GM12891 (cell line): ENCODE results near the gene CFC1. TPM values are rescaled to one million over a fixed set of nuclear protein-coding genes. Genes with fewer than 3 reads are reported as not detected.
"Not testable (repeated sequence)": the region's sequence is repeated elsewhere in the genome, so short reads cannot be mapped to it uniquely, and the experiment has no call there.

Experiments used
- DNase-seq: peaks from one replicate; pipeline ENCODE4 v3.0.0; 2011; ENCODE audit warnings: low spot score; ENCODE audit not compliant: insufficient read length
- FAIRE-seq: peaks from 2 replicates; lab custom pipeline; 2011; peaks lifted over from hg19 to GRCh38; lab: Jason Lieb, UNC
- polyA plus RNA-seq: library from polyadenylated mRNA; unstranded; fragments of >200 nt; gene quantifications from one replicate; pipeline ENCODE4 v1.2.1, GENCODE V29; 2012; ENCODE audit warnings: low read depth, missing spikeins, inconsistent platforms; ENCODE audit not compliant: missing spikeins

CFC1 gene
- polyA plus RNA-seq = not detected

DNA sequence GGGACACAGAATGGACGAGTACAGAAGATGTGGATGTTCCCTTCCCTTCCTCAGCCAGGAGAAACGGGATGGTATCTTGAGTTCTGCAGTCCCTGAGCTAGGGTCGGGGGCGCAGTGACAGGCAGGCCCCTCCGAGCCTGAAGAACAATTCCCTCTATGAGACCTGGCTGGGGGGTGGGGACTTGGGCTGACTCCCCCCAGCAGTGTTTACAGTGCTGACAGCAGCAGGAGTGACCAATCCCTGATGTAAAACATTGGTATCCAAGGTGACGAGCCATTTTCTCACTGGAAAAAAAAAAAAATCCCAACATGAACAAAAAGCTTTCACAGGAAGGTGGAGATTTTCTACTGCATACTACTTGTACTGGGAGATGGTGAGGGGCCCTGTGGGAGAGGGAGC lies at the start of gene CFC1:
Gene CFC1 (minus strand): TSS at position 183 of the 400 bp plus-strand sequence. CDS start 288 bp downstream, outside the sequence.
- not testable (repeated sequence) for FAIRE-seq, DNase-seq

DNA sequence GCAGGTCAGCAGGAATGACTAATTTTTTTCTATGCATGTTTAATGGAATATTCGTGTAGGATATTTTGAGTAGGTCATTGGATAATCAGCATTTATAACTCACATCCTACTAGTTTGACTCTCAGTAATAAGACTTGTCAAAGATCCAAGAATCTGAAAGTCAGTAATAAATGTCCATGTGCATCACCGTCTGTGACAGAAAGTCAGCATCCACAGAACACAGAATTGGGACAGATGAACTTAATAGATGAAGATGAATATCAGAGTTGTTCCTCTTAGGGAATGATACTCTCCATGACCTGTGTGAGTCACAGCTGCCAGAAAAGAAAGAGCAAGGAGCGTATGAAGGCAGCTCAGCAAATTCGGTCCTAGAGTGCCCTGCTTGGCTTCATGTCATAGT lies 42.3 kb upstream of the CFC1 start:
- not testable (repeated sequence) for DNase-seq, FAIRE-seq

DNA sequence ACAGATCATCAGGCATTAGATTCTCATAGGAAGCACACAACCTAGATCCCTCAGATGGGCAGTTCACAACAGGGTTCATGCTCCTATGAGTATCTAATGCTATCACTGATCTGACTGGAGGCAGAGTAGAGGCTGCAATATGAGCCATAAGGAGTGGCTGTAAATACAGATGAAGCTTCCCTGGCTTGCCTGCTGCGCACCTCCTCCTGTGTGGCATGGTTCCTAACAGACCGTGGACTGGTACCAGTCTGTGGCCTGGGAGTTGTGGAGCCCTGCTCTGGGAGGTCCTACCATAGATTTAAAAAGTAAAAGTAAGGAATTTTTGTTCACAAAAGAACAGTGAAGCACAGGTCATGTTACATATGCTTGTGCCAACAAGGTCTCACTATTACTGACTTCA lies 39.6 kb upstream of the CFC1 start:
- FAIRE-seq, DNase-seq: not testable (repeated sequence)

DNA sequence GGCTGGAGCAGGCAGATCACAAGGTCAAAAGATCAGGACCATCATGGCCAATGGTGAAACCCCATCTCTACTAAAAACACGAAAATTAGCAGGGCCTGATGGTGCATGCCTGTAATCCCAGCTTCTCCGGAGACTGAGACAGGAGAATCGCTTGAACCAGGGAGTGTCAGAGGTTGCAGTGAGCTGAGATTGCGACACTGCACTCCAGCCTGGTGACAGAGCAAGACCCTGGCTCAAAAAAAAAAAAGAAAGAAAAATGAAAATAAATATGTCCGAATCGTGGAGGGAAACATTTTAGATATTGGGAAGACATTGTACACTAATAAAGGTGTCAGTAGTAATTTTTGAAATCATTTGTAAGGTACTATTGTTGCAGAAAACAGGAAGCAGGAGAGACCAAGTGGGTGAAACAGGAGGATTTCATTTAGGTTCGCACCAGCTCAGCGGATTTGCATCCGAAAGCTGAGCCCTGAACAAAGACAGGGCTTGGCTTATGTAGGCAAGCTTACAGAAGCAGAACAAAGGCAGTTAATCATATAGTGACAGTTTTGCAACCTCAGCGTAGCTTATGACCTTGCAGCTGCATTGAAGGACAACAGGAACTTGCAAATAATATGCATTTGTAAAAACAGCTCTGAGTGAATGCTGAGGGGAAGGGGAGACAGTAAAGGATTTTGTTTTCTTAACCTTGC lies 29.6 kb upstream of the CFC1 start:
- not testable (repeated sequence) for FAIRE-seq

DNA sequence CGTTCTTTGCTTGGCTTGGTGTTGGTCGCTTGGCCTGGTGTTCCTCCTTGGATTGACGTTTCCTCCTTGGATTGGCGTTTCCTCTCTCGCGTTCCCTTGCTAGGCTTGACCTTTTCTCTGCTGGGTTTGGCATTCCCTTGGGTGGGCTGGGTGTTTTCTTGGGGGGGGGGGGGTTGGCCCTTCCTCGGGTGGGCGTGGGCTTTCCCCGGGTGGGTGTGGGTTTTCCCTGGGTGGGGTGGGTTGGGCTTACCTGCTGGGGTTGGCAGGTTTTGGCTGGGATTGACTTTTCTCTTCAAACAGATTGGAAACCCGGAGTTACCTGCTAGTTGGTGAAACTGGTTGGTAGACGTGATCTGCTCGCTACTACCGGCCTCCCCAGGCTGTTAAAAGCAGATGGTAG lies 11.8 kb upstream of the CFC1 start, which contains the start of gene POTEJ:
Gene POTEJ (plus strand): TSS at position 301 of the 400 bp plus-strand sequence. CDS start 93 bp downstream, at position 394.
- not testable (repeated sequence) for DNase-seq, FAIRE-seq

More for the DNA sequence above, 29.6 kb upstream of the CFC1 start:
- not testable (repeated sequence) for DNase-seq

DNA sequence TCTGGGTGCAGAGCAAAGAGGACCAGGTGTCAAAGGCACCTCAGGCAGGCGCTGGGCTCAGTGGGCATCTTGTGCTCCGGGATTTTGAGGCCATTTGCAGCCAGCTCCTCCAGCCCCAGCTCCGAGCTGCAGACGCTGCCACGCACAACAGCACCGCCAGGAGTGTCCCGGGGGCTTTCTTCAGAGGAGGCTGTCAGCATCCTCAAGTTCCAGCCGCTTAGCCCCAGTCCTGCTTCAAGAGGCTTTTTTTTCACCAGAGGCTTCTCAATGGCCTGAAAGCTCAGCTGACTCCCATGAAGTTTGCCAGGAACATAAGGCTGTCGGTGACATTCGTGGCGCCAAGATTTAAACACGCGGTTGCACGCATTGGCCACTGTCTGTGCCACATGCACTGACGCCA lies 11.1 kb upstream of the CFC1 start:
- FAIRE-seq, DNase-seq: not testable (repeated sequence)

DNA sequence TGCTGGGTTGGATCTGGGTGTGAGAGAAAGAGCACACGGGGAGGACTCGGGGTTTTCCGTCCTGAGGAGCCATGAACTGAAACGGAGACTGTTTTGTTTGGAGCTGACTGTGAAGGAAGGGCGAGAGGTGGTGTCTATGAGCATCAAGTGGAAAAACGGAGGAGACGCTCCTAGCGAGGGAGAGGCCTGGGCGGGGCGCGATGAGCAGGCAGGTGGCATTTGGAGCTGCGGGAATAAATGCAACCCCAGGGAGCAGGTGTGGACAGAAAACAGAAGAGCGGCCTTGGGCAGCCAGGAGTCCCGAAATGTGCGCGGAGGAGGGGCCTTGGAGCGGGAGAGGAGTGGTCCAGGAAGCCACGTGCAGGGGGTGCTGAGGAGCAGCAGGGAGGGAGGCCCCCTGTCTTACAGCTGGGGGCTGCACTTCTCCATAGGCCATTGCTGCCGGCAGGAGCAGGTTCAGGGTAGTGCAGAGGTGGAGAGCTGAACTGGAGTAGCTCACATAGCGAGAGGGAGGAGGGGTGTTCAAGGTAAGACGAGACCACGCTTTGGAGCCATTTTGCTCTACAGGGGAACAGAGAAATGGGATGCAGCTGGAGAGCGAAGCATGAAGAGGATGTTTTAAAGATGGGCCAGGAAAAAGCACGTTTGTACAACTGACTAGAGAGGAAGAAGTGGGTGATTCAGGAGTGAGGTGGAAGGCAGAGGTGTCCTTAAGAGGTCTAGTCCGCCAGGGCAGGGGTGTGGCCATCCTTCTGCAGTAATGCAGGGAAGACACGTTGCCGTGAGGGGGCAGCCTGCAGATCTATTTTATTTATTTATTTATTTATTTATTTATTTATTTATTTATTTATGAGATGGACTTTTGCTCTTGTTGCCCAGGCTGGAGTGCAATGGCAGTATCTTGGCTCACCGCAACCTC lies 9.9 kb upstream of the CFC1 start:
- FAIRE-seq, DNase-seq: not testable (repeated sequence)

DNA sequence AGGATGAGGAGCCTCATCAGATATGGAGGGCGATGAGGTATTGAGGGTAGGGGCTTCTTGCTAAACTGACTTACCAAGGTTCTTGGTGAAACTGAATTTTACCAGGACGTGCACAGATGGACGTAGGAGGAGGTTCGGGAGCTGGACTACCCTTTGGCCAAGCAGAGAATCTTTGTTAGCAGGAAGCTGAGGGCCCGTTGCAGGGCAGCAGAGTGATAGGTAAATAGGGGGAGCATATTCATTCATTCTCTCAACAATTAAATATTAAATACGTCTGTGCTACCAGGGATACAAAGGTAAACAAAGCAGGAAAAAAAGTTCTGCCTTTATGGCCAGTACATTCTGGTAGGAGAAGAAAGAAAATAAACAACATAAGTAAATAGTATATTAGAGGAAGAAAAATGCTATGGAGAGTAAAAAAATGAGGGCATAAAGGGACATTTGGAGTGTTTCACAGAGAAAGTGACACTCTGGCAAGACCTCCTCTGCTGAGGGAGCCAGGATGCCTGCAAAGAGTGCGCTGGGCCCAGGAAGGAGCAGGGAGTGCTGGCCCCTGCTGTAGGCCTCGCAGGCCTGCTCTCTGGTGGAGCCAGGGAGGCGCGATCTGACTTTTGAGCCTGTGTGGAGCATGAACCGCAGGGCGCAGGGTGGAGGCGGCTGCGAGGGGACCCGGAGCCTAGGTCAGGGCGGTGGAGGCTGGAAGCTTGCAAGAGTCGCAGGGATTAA lies 9.1 kb upstream of the CFC1 start:
- not testable (repeated sequence) for FAIRE-seq, DNase-seq

DNA sequence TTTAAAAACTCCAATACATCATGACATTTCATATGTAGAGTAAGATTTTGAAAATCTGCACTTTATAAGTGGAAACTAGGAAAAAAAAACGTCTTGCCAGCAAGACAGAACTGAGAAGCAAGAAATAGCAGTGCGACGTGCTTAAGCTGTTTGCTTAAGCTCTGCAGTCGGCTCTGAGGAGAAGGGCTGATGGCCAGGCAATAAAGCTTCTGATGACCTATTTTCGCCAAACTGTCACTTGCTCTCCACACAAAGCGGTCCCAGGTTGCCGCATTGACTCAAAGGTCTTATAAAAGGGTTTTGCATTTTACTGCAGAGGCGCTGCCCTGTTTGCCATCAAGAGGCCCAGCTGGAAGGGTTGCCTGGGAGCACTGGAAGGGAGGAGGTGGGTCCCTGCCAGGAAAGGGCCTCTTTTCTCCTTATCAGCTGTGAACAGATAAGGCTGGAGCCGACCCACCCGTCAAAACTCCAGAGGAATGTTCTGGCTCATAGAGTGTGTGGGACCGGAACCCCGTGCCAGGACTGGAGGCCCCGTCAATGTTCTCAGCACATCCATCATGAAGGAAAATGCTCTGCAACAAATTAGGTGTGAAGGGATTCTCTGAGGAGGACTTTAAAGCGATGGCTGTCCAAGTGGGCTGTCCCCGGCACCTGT lies 2.4 kb upstream of the CFC1 start:
- FAIRE-seq, DNase-seq: not testable (repeated sequence)

DNA sequence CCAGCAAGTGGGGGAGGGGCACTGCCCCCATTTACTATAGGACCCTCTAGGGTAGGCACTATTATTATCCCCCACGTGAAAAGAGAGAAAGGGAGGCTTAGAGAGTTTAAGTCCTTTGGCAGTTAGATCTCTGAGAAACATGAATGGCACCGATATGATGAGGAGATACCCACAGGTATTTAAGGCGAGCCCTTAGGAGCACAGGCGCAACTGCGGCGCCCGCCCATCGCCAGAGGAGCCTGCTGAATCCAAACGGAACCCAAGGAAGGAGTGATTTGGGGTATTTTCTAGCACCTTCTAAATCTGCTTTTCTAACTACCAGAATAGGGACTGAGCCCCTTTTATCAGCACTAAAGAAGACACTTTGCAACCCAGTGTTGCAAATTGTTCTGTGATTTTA lies 551 bp upstream of the CFC1 start:
- FAIRE-seq, DNase-seq: not testable (repeated sequence)

DNA sequence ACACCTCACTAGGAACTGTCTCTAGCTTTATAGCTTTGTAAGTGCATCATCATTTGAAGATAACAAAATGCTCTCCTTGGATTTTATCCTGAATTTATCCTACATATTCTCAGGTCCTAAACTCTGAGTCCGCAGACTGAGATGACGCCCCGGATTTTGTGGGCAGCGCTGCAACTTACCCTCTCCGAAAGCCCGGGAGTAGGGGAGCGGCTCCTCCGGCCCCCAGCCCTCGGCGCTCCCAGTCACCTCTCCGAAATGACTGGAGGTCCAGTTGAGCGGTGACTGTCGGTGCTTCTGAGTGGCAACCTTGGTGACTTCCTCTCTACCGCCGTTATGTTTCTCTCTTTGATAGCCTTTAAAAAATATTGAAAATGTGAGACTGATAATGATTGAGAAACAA lies 912 bp downstream of the CFC1 start:
- not testable (repeated sequence) for DNase-seq, FAIRE-seq

DNA sequence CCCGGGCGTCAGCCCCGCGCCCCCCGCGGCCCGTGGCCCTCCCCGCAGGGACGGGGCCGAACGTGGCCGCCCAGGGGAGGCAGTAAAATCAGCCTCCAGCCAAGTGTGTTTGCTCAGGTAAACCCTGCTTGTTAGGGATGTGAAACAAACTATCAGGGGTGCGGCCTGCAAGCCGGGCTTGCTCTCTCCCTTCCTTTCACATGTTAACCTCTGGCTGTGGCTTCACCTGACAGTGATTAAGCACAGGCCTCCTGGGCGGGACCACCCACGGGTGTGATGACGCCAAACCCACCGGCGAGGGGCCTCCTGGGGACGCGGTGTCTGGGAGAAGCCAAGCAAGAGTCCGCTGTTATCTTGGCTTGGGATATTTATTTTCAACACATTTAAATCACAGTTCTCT lies 1.4 kb downstream of the CFC1 start:
- peak; percentile 33 for FAIRE-seq
- DNase-seq = not testable (repeated sequence)

DNA sequence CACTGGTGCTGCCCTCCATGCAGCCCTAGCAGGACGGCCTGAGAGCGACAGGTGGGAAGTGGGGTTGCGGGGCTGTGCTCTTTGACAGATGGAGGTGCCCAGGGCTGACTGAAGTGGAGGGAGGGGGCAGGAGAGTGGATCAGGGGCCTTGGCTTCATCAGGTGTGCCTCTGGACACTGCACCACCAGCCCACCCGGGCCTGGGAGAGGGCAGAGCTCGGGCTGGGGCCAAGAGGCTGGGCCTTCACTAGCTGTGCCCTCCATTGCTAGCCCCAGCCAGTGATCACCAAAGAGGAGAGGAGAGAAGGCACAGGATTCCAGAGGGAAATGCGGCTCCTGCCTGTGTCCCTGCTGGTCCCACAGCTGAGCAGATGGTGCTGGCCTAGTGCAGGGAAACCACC lies 2.6 kb downstream of the CFC1 start:
- DNase-seq, FAIRE-seq: not testable (repeated sequence)

DNA sequence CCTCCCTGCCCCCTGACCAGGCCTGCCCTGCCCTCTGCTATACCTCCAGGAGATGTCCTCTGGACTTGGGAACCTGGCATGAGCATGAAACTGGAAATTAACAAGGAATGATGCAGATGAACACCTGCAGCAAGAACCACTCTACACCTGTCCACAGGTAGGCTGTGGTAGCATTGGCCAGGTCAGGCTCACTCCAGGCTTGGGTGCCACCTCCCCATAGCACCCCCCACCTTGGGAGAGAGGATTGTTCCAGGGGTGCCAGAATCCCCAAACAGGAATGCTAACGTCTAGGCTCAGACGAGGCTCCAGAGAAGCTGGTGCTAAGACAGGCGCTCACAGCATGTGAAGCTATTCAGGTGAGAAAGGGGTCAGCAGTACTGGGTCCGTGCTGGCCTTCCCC lies 5.4 kb downstream of the CFC1 start:
- not testable (repeated sequence) for DNase-seq, FAIRE-seq

DNA sequence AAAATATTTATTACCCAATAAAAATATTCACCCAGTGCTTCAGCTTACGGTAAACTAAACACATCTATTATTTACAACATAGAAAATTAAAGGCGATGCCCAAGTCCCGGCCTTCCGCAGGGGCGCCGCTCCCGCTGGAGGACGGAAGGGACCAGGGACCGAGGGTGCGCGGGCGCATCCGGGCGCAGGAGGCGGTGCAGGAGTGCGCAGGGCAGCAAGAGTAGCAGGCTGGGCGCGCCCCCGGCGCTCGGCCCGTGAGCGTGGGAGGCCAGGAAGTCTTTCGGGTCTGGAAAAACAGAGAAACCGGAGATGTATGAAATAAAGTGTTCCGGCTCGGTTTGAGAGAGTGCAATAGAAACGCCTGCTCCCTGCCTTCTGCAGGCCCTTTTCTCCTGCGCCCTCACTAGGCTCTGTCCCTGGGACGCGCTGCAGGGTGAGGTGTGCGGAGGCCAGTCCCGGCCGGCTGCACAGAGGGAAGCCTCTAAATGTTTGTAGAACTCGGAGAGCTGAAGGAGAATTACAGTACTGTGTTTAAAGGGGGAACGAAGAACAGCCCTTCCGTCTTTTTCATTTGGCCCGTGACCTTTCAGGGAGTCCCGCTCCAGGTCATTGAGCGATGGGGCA lies 6.5 kb downstream of the CFC1 start:
- FAIRE-seq, DNase-seq: not testable (repeated sequence)

DNA sequence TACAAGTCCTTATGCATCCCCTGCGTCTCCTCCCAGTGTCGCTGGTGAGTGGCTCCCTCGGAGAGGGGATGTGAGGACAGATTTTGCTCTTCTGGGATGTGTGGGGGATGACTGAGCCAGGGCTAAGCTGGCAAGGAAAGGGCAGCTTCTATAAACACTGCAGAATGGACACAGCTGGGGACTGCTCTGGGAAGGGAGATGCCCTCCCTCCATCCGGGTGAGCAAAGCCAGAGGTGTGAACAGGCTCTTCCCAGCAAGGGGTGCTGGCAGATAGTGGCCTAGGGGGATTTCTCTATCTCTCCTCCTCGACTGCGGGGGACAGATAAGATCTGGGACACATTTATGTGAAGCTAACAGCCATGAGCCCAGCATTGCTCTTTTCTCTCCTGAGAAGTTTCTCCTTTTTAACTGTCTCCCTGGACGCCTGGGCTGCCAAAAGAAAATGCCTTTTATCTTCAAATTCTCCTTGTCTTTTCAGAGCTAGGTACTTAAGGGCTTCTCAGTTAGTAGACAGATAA lies 8.5 kb downstream of the CFC1 start:
- FAIRE-seq, DNase-seq: not testable (repeated sequence)

DNA sequence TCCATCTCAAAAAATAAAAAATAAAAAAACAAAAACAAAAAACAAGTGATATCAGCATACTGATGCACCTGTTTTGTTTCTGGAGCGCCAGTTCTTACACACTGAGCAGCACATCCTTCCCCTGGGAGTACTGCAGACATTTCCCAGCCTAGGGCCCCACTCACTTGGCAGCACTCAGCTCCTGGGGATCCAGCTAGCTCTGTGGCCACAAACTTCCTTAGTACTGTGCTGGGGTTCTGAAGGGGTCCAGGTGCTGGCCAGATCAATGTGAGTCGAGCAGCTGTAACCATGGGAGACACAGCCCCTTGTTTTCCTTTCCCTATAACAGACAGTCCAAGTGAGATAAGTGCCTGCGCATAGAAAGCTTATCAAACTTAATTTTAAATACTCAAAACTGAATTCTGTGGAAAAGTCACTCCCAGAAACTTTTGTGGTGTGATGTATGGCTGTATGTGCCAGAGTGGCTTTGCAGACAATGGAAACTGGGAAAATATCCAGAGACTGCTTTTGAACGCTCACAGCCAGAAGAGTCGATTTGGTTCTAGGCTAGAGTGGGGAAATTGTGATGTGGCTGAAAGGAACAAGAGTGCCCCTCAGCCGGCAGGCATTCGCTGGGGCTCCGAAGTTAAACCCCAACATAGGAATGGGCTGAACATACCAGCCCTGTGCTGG lies 9.1 kb downstream of the CFC1 start:
- not testable (repeated sequence) for DNase-seq, FAIRE-seq
